IMR-90 (cell line): Measurements from ENCODE around the gene CACNA2D3. TPM values are rescaled to one million over a fixed set of nuclear protein-coding genes. Genes with fewer than 3 reads are reported as not detected.

Source experiments
- ATAC-seq: fragments of 200-7000 bp; cut with Tn5 transposase; 2 replicates; pipeline ENCODE4 v1.9.1; 2020; ENCODE audit warnings: low read depth, mild to moderate bottlenecking, moderate library complexity
- BruUV-seq: library from RNA; stranded (reverse); fragments of 400-500 nt; replicated peaks from 2 replicates; lab custom pipeline; 2021; lab: Mats Ljungman, UMichigan
- CTCF ChIA-PET: fragments of 300-600 bp; formaldehyde crosslinking; extraction: SDS; loops from one replicate; lab custom pipeline; 2021; ENCODE audit warnings: antibody characterized with exemption; lab: Yijun Ruan, JAX
- POLR2A ChIA-PET: fragments of 300-600 bp; sonication (Branson Sonifier 250); formaldehyde crosslinking; loops from one replicate; lab custom pipeline; 2022; ENCODE audit warnings: antibody characterized with exemption; ENCODE audit not compliant: unreplicated experiment; lab: Charles Lee
- DNase-seq: peaks from one replicate; pipeline ENCODE4 v3.0.0; 2013
- H2AFZ ChIP-seq: replicated peaks from 2 replicates; pipeline ENCODE3; 2013; ENCODE audit warnings: low read length, mild to moderate bottlenecking; ENCODE audit not compliant: poor library complexity
- H2AK5ac ChIP-seq: 2 replicates; pipeline ENCODE4 v1.6.1; 2013; ENCODE audit warnings: low read depth, low read length, inconsistent platforms
- H2AK9ac ChIP-seq: replicated peaks from 2 replicates; pipeline ENCODE3; 2013; ENCODE audit warnings: mild to moderate bottlenecking, low read depth, low read length, moderate library complexity; ENCODE audit not compliant: poor library complexity
- H2BK120ac ChIP-seq: 2 replicates; pipeline ENCODE4 v1.6.1; 2013; ENCODE audit warnings: low read depth, low read length, inconsistent platforms
- H2BK15ac ChIP-seq: 3 replicates; pipeline ENCODE4 v1.6.1; 2013; ENCODE audit warnings: low read depth, low read length, inconsistent platforms
- H2BK20ac ChIP-seq: 2 replicates; pipeline ENCODE4 v1.6.1; 2013; ENCODE audit warnings: low read depth, mild to moderate bottlenecking, inconsistent platforms, low read length, moderate library complexity
- H2BK5ac ChIP-seq: 2 replicates; pipeline ENCODE4 v1.6.1; 2013; ENCODE audit warnings: mild to moderate bottlenecking, low read depth, low read length, inconsistent platforms; ENCODE audit not compliant: poor library complexity, severe bottlenecking
- H3K14ac ChIP-seq: replicated peaks from 2 replicates; pipeline ENCODE4 v1.6.1; 2013; ENCODE audit warnings: low read depth, low read length, inconsistent platforms
- H3K18ac ChIP-seq: 2 replicates; pipeline ENCODE4 v1.6.1; 2013; ENCODE audit warnings: low read depth, low read length, control low read depth
- H3K23ac ChIP-seq: 2 replicates; pipeline ENCODE4 v1.6.1; 2013; ENCODE audit warnings: low read depth, low read length, inconsistent platforms
- H3K27ac ChIP-seq: 2 replicates; pipeline ENCODE4 v1.5.1; 2013; ENCODE audit warnings: mild to moderate bottlenecking, control low read depth, low read length; ENCODE audit not compliant: insufficient read depth
- H3K27me3 ChIP-seq: 2 replicates; pipeline ENCODE4 v1.6.1; 2013; ENCODE audit warnings: low read length; ENCODE audit not compliant: control insufficient read depth, insufficient read depth
- H3K36me3 ChIP-seq: 2 replicates; pipeline ENCODE4 v1.6.1; 2013; ENCODE audit warnings: low read length, mixed read lengths; ENCODE audit not compliant: control insufficient read depth, insufficient read depth
- H3K4ac ChIP-seq: 2 replicates; pipeline ENCODE4 v1.6.1; 2013; ENCODE audit warnings: low read depth, low read length, inconsistent platforms
- H3K4me1 ChIP-seq: 2 replicates; pipeline ENCODE4 v1.6.1; 2013; ENCODE audit warnings: low read length, mixed read lengths; ENCODE audit not compliant: control insufficient read depth, insufficient read depth
- H3K4me2 ChIP-seq: 2 replicates; pipeline ENCODE4 v1.6.1; 2013; ENCODE audit warnings: low read depth, mild to moderate bottlenecking, control low read depth, low read length, moderate library complexity
- H3K4me3 ChIP-seq: 2 replicates; pipeline ENCODE4 v1.5.1; 2013; ENCODE audit warnings: low read depth, mild to moderate bottlenecking, control low read depth, low read length, moderate library complexity; ENCODE audit not compliant: insufficient read depth
- H3K56ac ChIP-seq: 2 replicates; pipeline ENCODE4 v1.6.1; 2013; ENCODE audit warnings: low read length, inconsistent platforms; ENCODE audit not compliant: insufficient read depth; ENCODE audit errors: extremely low read depth
- H3K79me1 ChIP-seq, 2 experiments: 2 replicates each; pipeline ENCODE4 v1.6.1; 2013; ENCODE audit warnings: low read length in 2 of 2, inconsistent platforms in 1 of 2, low read depth in 1 of 2
- H3K9ac ChIP-seq: 2 replicates; pipeline ENCODE4 v1.6.1; 2013; ENCODE audit warnings: low read depth, low read length, control low read depth
- H3K9me1 ChIP-seq: 2 replicates; pipeline ENCODE4 v1.6.1; 2013; ENCODE audit warnings: low read length, inconsistent platforms; ENCODE audit not compliant: insufficient read depth
- H3K9me3 ChIP-seq: 2 replicates; pipeline ENCODE4 v1.6.1; 2013; ENCODE audit warnings: low read length; ENCODE audit not compliant: control insufficient read depth, insufficient read depth
- H4K20me1 ChIP-seq: 2 replicates; pipeline ENCODE4 v1.6.1; 2013; ENCODE audit warnings: low read length, inconsistent platforms; ENCODE audit not compliant: insufficient read depth
- H4K5ac ChIP-seq: 2 replicates; pipeline ENCODE4 v1.6.1; 2013; ENCODE audit warnings: mild to moderate bottlenecking, low read depth, low read length, control low read depth
- H4K8ac ChIP-seq, 2 experiments: 2 replicates each; pipeline ENCODE4 v1.6.1; 2013; ENCODE audit warnings: low read depth in 2 of 2, low read length in 2 of 2, control low read depth in 1 of 2, inconsistent platforms in 1 of 2
- H4K91ac ChIP-seq: 2 replicates; pipeline ENCODE4 v1.6.1; 2013; ENCODE audit warnings: low read depth, low read length, inconsistent platforms; ENCODE audit not compliant: insufficient read depth
- BHLHE40 ChIP-seq: fragments of 150-350 bp; IDR thresholded peaks from 2 replicates; pipeline ENCODE4 v1.6.1; 2016; ENCODE audit warnings: mild to moderate bottlenecking, low read depth, low read length
- CEBPB ChIP-seq: IDR thresholded peaks from 2 replicates; pipeline ENCODE4 v1.6.1; 2012; ENCODE audit warnings: low read depth, low read length, improper control_type of control experiment
- CHD1 ChIP-seq: IDR thresholded peaks from 2 replicates; pipeline ENCODE4 v1.6.1; 2012; ENCODE audit warnings: low read depth, low read length, improper control_type of control experiment
- CTCF ChIP-seq: conservative IDR thresholded peaks from 2 replicates; pipeline ENCODE4 v1.5.1; 2012; ENCODE audit warnings: mild to moderate bottlenecking, low read depth, low read length, improper control_type of control experiment
- ELK1 ChIP-seq: fragments of 150-350 bp; IDR thresholded peaks from 2 replicates; pipeline ENCODE4 v1.6.1; 2016; ENCODE audit warnings: low read depth, mild to moderate bottlenecking, low read length, moderate library complexity, borderline replicate concordance
- FOS ChIP-seq: fragments of 150-350 bp; IDR thresholded peaks from 2 replicates; pipeline ENCODE4 v1.6.1; 2016; ENCODE audit warnings: low read depth, low read length
- MAFK ChIP-seq: IDR thresholded peaks from 2 replicates; pipeline ENCODE4 v1.6.1; 2012; ENCODE audit warnings: low read depth, low read length, improper control_type of control experiment
- MAZ ChIP-seq: IDR thresholded peaks from 2 replicates; pipeline ENCODE4 v1.6.1; 2012; ENCODE audit warnings: low read depth, mild to moderate bottlenecking, low read length, improper control_type of control experiment, moderate library complexity, borderline replicate concordance
- MXI1 ChIP-seq: IDR thresholded peaks from 2 replicates; pipeline ENCODE4 v1.6.1; 2012; ENCODE audit warnings: low read depth, mild to moderate bottlenecking, low read length, moderate library complexity, borderline replicate concordance
- NFE2L2 ChIP-seq: fragments of 150-350 bp; IDR thresholded peaks from 2 replicates; pipeline ENCODE4 v1.6.1; 2016; ENCODE audit warnings: low read depth, mild to moderate bottlenecking, low read length
- POLR2A ChIP-seq: IDR thresholded peaks from 2 replicates; pipeline ENCODE4 v1.6.1; 2012; ENCODE audit warnings: mild to moderate bottlenecking, low read depth, low read length
- RAD21 ChIP-seq: IDR thresholded peaks from 2 replicates; pipeline ENCODE4 v1.6.1; 2012; ENCODE audit warnings: low read length, improper control_type of control experiment
- RCOR1 ChIP-seq: IDR thresholded peaks from 2 replicates; pipeline ENCODE4 v1.6.1; 2012; ENCODE audit warnings: mild to moderate bottlenecking, low read length, improper control_type of control experiment; ENCODE audit not compliant: insufficient replicate concordance
- RFX5 ChIP-seq: IDR thresholded peaks from 2 replicates; pipeline ENCODE4 v1.8.0; 2012; ENCODE audit warnings: low read depth, mild to moderate bottlenecking, low read length, moderate library complexity
- SMC3 ChIP-seq: fragments of 150-350 bp; IDR thresholded peaks from 2 replicates; pipeline ENCODE4 v1.6.1; 2016; ENCODE audit warnings: low read depth, mild to moderate bottlenecking, antibody characterized with exemption, low read length, moderate library complexity
- USF2 ChIP-seq: fragments of 150-350 bp; IDR thresholded peaks from 2 replicates; pipeline ENCODE4 v1.6.1; 2017; ENCODE audit warnings: mild to moderate bottlenecking, antibody characterized with exemption, low read length, low read depth
- WGBS, 2 experiments: methylation state at CpG; one replicate each; pipeline versions ENCODE4 v1.1.5 to v1.1.7; 2013; ENCODE audit warnings: missing lambda C conversion rate in 2 of 2; ENCODE audit not compliant: insufficient read length in 1 of 2; ENCODE audit errors: extremely low coverage in 2 of 2; 5-methylcytosine and 5-hydroxymethylcytosine counted together
- dilution Hi-C: fragments of 300-500 bp; cut with HindIII; formaldehyde crosslinking; loops from one replicate; pipeline ENCODE4 v1.14.3; 2018; ENCODE audit warnings: low sequenced_read_pairs; ENCODE audit not compliant: unreplicated experiment
- in situ Hi-C: fragments of 300-500 bp; cut with MboI; formaldehyde crosslinking; loops from 3 replicates; pipeline ENCODE4 v1.14.3; 2019; ENCODE audit warnings: low sequenced_read_pairs, inconsistent platforms, mixed read lengths
- intact Hi-C: fragments of 100-400 bp; cut with micrococcal nuclease; formaldehyde crosslinking; loops from 2 replicates; pipeline ENCODE4 v1.10.0; 2022
- polyA plus RNA-seq, 3 experiments: library from polyadenylated mRNA; depleted of rRNA; stranded (reverse); fragments of >200 nt; gene quantifications; 2 replicates each; pipeline ENCODE4 v1.2.3, GENCODE V29; 2012; ENCODE audit warnings: low replicate concordance in 1 of 3
- total RNA-seq: library from RNA; depleted of rRNA; stranded (reverse); fragments of >200 nt; gene quantifications from 2 replicates; pipeline ENCODE4 v1.2.3, GENCODE V29; 2012

The CACNA2D3 gene
- total and polyA plus RNA-seq, 2 of the 4 experiments (the other 2 are of a cell fraction), result 0.36 to 0.41 TPM

GRCh38 chr3:55030938-55031337 is 908.6 kb downstream of the CACNA2D3 start:
- no peaks in the 10 kb centered on the region for H4K20me1 ChIP-seq
- H3K9ac ChIP-seq, result no peak overlapping the region
- DNase-seq, result peak; percentile 15
- H4K8ac ChIP-seq, result no peak overlapping the region
- H3K18ac ChIP-seq, result peak overlapping the region; percentile 59; the same call in 1 of the 2 replicates
- H2AK9ac ChIP-seq, result no peak overlapping the region
- no peaks in the 10 kb centered on the region for H3K27me3 ChIP-seq
- BruUV-seq, result no TSS peak
- H4K91ac ChIP-seq, result no peak overlapping the region
- ATAC-seq, result peak; percentile 51; the same call in 1 of the 2 replicates
- H3K4me1 ChIP-seq, result peaks cover 3% of the 10 kb centered on the region
- H2BK20ac ChIP-seq, result no peak overlapping the region
- 0 out of 2 replicates have a peak overlapping the region, but pooled peaks have one; percentile 42 for H3K14ac ChIP-seq
- no peak for TF ChIP-seq ELK1
- TF ChIP-seq CHD1, result no peak
- TF ChIP-seq POLR2A, result no peak
- no peak for TF ChIP-seq RFX5
- TF ChIP-seq RAD21, result no peak
- TF ChIP-seq CTCF, result no peak
- TF ChIP-seq NFE2L2, result no peak
- TF ChIP-seq USF2, result no peak
- TF ChIP-seq SMC3, result no peak
- TF ChIP-seq FOS, result no peak
- no peak for TF ChIP-seq CEBPB
- no peak for TF ChIP-seq RCOR1
- TF ChIP-seq BHLHE40, result no peak
- no peak for TF ChIP-seq MXI1
- no peak for TF ChIP-seq MAFK
- no peak for TF ChIP-seq MAZ
- no peak overlapping the region for H3K4ac ChIP-seq
- H3K9me3 ChIP-seq, result no peaks in the 10 kb centered on the region
- no CpG with 5 or more reads among the region's 4 CpGs for WGBS, 2 experiments
- POLR2A ChIA-PET, result no interaction called here
- no peak overlapping the region for H2BK120ac ChIP-seq
- no peak overlapping the region for H3K27ac ChIP-seq
- no peak overlapping the region for H3K56ac ChIP-seq
- no peak overlapping the region for H2AK5ac ChIP-seq
- no peak overlapping the region for H2BK15ac ChIP-seq
- in situ Hi-C loops (no loop called here), dilution Hi-C loops (no loop called here), intact Hi-C loops (no loop called here)
- H3K4me2 ChIP-seq, result no peak overlapping the region
- H3K9me1 ChIP-seq, result no peaks in the 10 kb centered on the region
- no peak overlapping the region for H2BK5ac ChIP-seq
- H4K5ac ChIP-seq, result no peak overlapping the region
- no peaks in the 10 kb centered on the region for H3K79me1 ChIP-seq
- H3K36me3 ChIP-seq, result no peaks in the 10 kb centered on the region
- CTCF ChIA-PET, result interaction anchor here (0.6 to 0.9 kb wide), 3 partner anchors 30 to 1621 kb away, joined by 3 to 5 read pairs (median 3); no protein-coding TSS in a partner anchor
- H2AFZ ChIP-seq, result peak overlapping the region; percentile 44
- H3K23ac ChIP-seq, result no peak overlapping the region
- no peak overlapping the region for H3K4me3 ChIP-seq
